Gastrocnemius medialis (tissue), 4 donors: Measurements from ENCODE around the gene KLF4.

Source experiments
- POLR2A ChIP-seq, 2 donors: fragments of 450-650 bp; IDR thresholded peaks; one replicate each; pipeline ENCODE4 v1.6.1; 2017; ENCODE audit warnings: antibody characterized with exemption in 2 of 2, mild to moderate bottlenecking in 2 of 2, moderate library complexity in 2 of 2
- TF ChIP-seq, protein P1 (sequence below), 5 experiments: fragments of 450-650 bp in 3 of 5; fragments of 200-600 bp in 2 of 5; sonication (generic) in 2 of 5; IDR thresholded peaks in 4 of 5; conservative IDR thresholded peaks in 1 of 5; 1 replicate in 4 of 5; 2 replicates in 1 of 5; pipeline ENCODE4 v1.5.1; 2016 to 2019; ENCODE audit warnings: antibody characterized with exemption in 5 of 5, mild to moderate bottlenecking in 3 of 5, moderate library complexity in 3 of 5

- TF ChIP-seq, protein P1, sequence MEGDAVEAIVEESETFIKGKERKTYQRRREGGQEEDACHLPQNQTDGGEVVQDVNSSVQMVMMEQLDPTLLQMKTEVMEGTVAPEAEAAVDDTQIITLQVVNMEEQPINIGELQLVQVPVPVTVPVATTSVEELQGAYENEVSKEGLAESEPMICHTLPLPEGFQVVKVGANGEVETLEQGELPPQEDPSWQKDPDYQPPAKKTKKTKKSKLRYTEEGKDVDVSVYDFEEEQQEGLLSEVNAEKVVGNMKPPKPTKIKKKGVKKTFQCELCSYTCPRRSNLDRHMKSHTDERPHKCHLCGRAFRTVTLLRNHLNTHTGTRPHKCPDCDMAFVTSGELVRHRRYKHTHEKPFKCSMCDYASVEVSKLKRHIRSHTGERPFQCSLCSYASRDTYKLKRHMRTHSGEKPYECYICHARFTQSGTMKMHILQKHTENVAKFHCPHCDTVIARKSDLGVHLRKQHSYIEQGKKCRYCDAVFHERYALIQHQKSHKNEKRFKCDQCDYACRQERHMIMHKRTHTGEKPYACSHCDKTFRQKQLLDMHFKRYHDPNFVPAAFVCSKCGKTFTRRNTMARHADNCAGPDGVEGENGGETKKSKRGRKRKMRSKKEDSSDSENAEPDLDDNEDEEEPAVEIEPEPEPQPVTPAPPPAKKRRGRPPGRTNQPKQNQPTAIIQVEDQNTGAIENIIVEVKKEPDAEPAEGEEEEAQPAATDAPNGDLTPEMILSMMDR (IDR thresholded peaks at IDR 0.05 in 4 of 5, conservative IDR thresholded peaks at IDR 0.05 in 1 of 5) = no peak
- no peak for TF ChIP-seq POLR2A (IDR thresholded peaks at IDR 0.05)
These were observed 22.7 kb downstream of the KLF4 start for GRCh38 chr9:107466826-107467225.
